ENCODE data around the gene AFMID. TPM values are rescaled to one million over a fixed set of nuclear protein-coding genes. Genes with fewer than 3 reads are reported as not detected.

AFMID gene
- total RNA-seq, 4 donors from 2014 or later = 21.3 to 36.9 (median 33.5) TPM

DNA sequence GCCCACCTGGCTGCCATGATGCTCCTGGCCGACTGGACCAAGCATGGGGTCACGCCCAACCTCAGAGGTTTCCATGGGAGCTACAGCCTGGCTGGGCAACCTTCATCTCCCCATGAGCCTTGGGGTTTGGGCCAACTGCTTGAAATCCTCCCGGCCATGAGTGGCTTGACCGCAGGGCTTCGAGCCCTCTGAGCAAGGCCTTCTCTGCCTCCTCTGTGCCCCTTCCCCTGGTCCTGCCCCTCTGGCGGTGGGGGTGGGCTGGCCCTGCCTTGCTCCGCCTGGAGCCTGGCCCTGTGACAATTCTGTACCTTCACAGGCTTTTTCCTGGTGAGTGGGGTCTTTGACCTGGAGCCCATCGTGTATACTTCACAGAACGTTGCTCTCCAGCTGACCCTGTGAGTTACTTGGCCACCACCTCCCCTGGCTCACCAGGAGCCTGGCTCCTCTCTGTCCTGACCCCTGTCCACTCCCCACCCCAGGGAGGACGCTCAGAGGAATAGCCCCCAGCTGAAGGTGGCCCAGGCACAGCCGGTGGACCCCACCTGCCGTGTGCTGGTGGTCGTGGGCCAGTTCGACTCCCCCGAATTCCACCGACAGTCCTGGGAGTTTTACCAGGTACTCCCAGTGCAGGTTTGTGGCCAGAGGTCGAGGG is 18.1 kb downstream of the AFMID start:
- TF ChIP-seq, protein P1, sequence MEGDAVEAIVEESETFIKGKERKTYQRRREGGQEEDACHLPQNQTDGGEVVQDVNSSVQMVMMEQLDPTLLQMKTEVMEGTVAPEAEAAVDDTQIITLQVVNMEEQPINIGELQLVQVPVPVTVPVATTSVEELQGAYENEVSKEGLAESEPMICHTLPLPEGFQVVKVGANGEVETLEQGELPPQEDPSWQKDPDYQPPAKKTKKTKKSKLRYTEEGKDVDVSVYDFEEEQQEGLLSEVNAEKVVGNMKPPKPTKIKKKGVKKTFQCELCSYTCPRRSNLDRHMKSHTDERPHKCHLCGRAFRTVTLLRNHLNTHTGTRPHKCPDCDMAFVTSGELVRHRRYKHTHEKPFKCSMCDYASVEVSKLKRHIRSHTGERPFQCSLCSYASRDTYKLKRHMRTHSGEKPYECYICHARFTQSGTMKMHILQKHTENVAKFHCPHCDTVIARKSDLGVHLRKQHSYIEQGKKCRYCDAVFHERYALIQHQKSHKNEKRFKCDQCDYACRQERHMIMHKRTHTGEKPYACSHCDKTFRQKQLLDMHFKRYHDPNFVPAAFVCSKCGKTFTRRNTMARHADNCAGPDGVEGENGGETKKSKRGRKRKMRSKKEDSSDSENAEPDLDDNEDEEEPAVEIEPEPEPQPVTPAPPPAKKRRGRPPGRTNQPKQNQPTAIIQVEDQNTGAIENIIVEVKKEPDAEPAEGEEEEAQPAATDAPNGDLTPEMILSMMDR (IDR thresholded peaks at IDR 0.05) = no peak
- TF ChIP-seq POLR2A (IDR thresholded peaks at IDR 0.05) = no peak
- Histone ChIP-seq H3K27ac (no peak overlapping the region), H3K36me3 (no peaks in the 10 kb centered on the region), H3K4me3 (replicated peaks in 1 of 3) (no peak overlapping the region), H3K27me3 (no peaks in the 10 kb centered on the region), H3K4me1 (no peaks in the 10 kb centered on the region), H3K9me3 (no peaks in the 10 kb centered on the region)
- intact Hi-C loops (cut with DNase I) = no loop called here
- whole genome bisulfite sequencing, 2 donors = 90 to 96% methylated on average over 8 to 10 of the region's 17 CpGs
- DNase-seq = no peak

GRCh38 chr17:78206298-78206697 is 19.1 kb downstream of the AFMID start:
- 75 to 76% methylated on average over 7 of the region's 7 CpGs for WGBS, 2 donors
- intact Hi-C loops (cut with DNase I) = no loop called here

DNA sequence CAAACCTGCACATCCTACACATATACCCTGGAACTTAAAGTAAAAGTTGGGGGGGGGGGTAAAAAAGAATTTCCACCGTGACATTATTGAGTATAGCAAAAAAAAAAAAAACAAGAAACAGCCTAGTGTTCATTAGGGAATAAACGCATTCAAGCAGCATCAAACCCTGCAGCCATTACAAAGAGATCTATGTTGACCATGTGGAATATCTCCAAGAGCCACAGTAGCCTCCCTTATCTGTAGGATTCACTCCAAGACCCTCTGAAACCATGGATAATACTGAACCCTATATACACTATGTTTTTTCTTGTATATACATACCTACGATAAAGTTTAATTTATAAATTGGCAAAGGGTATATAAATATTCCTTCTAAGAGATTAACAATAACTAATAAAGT is 21.3 kb downstream of the AFMID start:
- WGBS, 2 donors = 82 to 85% methylated on average over 3 of the region's 3 CpGs
- H3K36me3 ChIP-seq = no peaks in the 10 kb centered on the region
- H3K4me3 ChIP-seq (replicated peaks in 1 of 3) = no peak overlapping the region
- H3K27ac ChIP-seq = no peak overlapping the region
- intact Hi-C loops (cut with DNase I) = no loop called here
- H3K9me3 ChIP-seq = no peaks in the 10 kb centered on the region
- no peak for DNase-seq
- no peaks in the 10 kb centered on the region for H3K27me3 ChIP-seq
- TF ChIP-seq POLR2A (IDR thresholded peaks at IDR 0.05) = no peak
- TF ChIP-seq, protein P1 (IDR thresholded peaks at IDR 0.05) = no peak
- H3K4me1 ChIP-seq = no peaks in the 10 kb centered on the region

More at GRCh38 chr17:78206298-78206697, 19.1 kb downstream of the AFMID start:
- H3K9me3 ChIP-seq = no peaks in the 10 kb centered on the region
- no peak overlapping the region for H3K27ac ChIP-seq
- H3K4me1 ChIP-seq = no peaks in the 10 kb centered on the region
- no peaks in the 10 kb centered on the region for H3K36me3 ChIP-seq
- no peaks in the 10 kb centered on the region for H3K27me3 ChIP-seq
- no peak for TF ChIP-seq POLR2A (IDR thresholded peaks at IDR 0.05)
- TF ChIP-seq, protein P1 (IDR thresholded peaks at IDR 0.05) = no peak
- DNase-seq = no peak
- H3K4me3 ChIP-seq (replicated peaks in 1 of 3) = no peak overlapping the region

DNA sequence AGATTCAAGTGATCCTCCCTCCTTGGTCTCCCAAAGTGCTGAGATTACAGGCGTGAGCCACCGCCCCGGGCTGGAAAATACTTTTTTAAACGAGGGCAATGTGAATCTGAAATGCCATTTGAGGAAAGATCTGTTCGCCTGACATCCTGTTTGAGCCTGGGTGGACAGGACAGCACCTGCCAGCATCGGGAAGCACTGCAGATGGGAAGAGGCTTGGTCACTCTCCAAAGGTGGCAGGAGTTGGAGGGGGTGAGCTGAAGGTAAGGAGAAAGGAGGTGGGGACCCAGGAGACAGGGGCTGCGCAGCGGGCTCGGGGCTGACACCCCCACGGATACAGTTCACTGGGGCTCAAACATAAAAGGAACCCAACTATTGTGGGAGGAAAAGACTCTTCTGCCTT is 22.9 kb downstream of the AFMID start:
- Histone ChIP-seq H3K4me3 (replicated peaks in 1 of 3) (no peak overlapping the region), H3K36me3 (no peaks in the 10 kb centered on the region), H3K4me1 (peaks cover 5% of the 10 kb centered on the region in 2 donors), H3K9me3 (no peaks in the 10 kb centered on the region), H3K27ac (no peak overlapping the region), H3K27me3 (no peaks in the 10 kb centered on the region)
- WGBS, 2 donors = 78 to 83% methylated on average over 10 of the region's 10 CpGs
- DNase-seq = no peak
- TF ChIP-seq, protein P1 (IDR thresholded peaks at IDR 0.05) = no peak
- no peak for TF ChIP-seq POLR2A (IDR thresholded peaks at IDR 0.05)
- intact Hi-C loops (cut with DNase I) = no loop called here

- intact Hi-C loops (cut with DNase I) = no loop called here
- Histone ChIP-seq H3K4me1 (peaks cover 5% of the 10 kb centered on the region in 2 donors), H3K9me3 (no peaks in the 10 kb centered on the region), H3K27me3 (no peaks in the 10 kb centered on the region), H3K36me3 (no peaks in the 10 kb centered on the region), H3K27ac (no peak overlapping the region), H3K4me3 (replicated peaks in 1 of 3) (no peak overlapping the region)
- TF ChIP-seq POLR2A (IDR thresholded peaks at IDR 0.05) = no peak
- TF ChIP-seq, protein P1 (IDR thresholded peaks at IDR 0.05) = no peak
- no peak for DNase-seq
- WGBS, 2 donors = 86 to 90% methylated on average over 11 of the region's 11 CpGs
Observed at GRCh38 chr17:78211032-78211431, 23.9 kb downstream of the AFMID start.
